ENCODE results near the gene KCNB1. TPM values are rescaled to one million over a fixed set of nuclear protein-coding genes. Genes with fewer than 3 reads are reported as not detected.

KCNB1 gene
- total RNA-seq, 2 experiments from 2014 or later: not detected

GRCh38 chr20:49485563-49485962 lies 3.1 kb upstream of the KCNB1 start:
- ChIA-PET POLR2A (no interaction called here), CTCF (interaction anchor here (1.7 to 2.5 kb wide), 5 partner anchors 8 to 101 kb away, joined by 6 to 18 read pairs (median 13); no protein-coding TSS in a partner anchor)
- intact Hi-C loops (cut with micrococcal nuclease): loop anchor here (10.0 kb wide), 2 partner anchors 101 to 151 kb away; no protein-coding TSS in a partner anchor

DNA sequence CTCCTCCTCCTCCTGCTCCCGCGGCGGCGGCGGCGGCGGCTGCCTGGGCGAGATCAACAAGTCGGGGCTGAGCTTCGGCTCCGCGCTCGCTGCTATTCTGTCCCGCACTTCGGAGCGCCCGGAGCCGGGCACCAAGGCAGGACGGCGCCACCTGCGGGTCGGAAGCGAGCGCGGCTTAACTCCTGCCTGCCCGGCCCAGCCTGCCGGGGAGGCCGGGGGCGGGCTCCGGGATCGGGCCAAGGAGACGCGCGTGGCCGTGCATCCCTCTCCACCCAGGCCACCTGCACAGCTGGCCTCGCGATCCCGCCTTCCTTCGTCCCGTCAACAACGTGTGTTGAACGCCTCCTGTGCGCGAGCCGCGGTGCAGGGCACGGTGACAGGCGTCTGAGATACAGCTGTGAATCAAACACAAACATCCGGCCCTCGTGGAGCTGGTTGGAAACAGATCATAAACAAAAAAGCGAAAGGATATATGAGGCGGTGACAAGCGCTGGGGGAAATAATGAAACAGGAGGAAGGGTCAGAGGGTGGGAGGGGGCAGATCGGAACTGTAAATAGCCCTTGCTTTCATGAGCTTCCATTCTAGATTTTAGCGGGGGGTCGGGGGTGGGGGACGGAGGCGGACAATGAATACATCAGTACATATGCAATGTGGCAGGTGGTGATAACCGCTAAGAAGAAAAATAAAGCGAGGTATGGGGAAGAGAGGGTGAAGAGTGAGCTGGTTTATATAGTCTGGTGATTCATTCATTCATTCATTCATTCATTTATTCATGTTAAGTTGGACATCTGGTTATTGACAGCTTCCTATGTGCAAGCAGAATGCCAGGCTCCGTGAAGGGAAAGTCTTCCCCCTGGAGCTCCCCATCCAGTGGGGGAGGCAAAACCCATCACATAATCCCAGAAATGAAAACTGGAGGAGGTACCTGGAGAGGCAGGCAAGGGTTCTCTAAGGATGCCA lies 2.0 kb upstream of the KCNB1 start:
- TF ChIP-seq, protein P1, sequence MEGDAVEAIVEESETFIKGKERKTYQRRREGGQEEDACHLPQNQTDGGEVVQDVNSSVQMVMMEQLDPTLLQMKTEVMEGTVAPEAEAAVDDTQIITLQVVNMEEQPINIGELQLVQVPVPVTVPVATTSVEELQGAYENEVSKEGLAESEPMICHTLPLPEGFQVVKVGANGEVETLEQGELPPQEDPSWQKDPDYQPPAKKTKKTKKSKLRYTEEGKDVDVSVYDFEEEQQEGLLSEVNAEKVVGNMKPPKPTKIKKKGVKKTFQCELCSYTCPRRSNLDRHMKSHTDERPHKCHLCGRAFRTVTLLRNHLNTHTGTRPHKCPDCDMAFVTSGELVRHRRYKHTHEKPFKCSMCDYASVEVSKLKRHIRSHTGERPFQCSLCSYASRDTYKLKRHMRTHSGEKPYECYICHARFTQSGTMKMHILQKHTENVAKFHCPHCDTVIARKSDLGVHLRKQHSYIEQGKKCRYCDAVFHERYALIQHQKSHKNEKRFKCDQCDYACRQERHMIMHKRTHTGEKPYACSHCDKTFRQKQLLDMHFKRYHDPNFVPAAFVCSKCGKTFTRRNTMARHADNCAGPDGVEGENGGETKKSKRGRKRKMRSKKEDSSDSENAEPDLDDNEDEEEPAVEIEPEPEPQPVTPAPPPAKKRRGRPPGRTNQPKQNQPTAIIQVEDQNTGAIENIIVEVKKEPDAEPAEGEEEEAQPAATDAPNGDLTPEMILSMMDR (IDR thresholded peaks at IDR 0.05): peak; percentile 77
- ChIA-PET CTCF (interaction anchor here (0.5 to 2.9 kb wide), 37 partner anchors 8 to 193 kb away, joined by 3 to 32 read pairs (median 5); no protein-coding TSS in a partner anchor), POLR2A (interaction anchor here (1.3 kb wide), 2 partner anchors 22 to 99 kb away, joined by 3 to 4 read pairs; no protein-coding TSS in a partner anchor)
- Mint-ChIP-seq H3K36me3 (ENCODE audit: low read depth) (no peaks in the 10 kb centered on the region), H3K9me3 (no peaks in the 10 kb centered on the region), H3K4me1 (ENCODE audit: low read depth) (peaks cover 5% of the 10 kb centered on the region), H3K4me3 (peak overlapping the region; percentile 71), H3K27ac (no peak overlapping the region), H3K27me3 (peaks cover 63% of the 10 kb centered on the region)
- DNase-seq (peak; percentile 79), ATAC-seq (peak; percentile 88)
- intact Hi-C loops (cut with micrococcal nuclease): loop anchor here (10.0 kb wide), 2 partner anchors 100 to 150 kb away; no protein-coding TSS in a partner anchor

More at GRCh38 chr20:49485563-49485962, 3.1 kb upstream of the KCNB1 start:
- TF ChIP-seq, protein P1 (IDR thresholded peaks at IDR 0.05): no peak
- Mint-ChIP-seq H3K36me3 (ENCODE audit: low read depth) (no peaks in the 10 kb centered on the region), H3K9me3 (no peaks in the 10 kb centered on the region), H3K4me1 (ENCODE audit: low read depth) (peaks cover 5% of the 10 kb centered on the region), H3K27ac (no peak overlapping the region), H3K27me3 (peaks cover 69% of the 10 kb centered on the region), H3K4me3 (no peak overlapping the region)
- ATAC-seq (no peak), DNase-seq (no peak)

GRCh38 chr20:49483696-49484123 lies 1.2 kb upstream of the KCNB1 start:
- DNase-seq (no peak), ATAC-seq (no peak)
- CTCF ChIA-PET: interaction anchor here (0.5 to 2.9 kb wide), 25 partner anchors 8 to 174 kb away, joined by 3 to 32 read pairs (median 6); no protein-coding TSS in a partner anchor
- Mint-ChIP-seq H3K27me3 (peaks cover 64% of the 10 kb centered on the region), H3K27ac (no peak overlapping the region), H3K9me3 (no peaks in the 10 kb centered on the region), H3K36me3 (ENCODE audit: low read depth) (no peaks in the 10 kb centered on the region), H3K4me1 (ENCODE audit: low read depth) (peaks cover 5% of the 10 kb centered on the region), H3K4me3 (no peak overlapping the region)
- TF ChIP-seq, protein P1 (IDR thresholded peaks at IDR 0.05): no peak
- POLR2A ChIA-PET: interaction anchor here (1.3 kb wide), 2 partner anchors 21 to 99 kb away, joined by 3 to 4 read pairs; no protein-coding TSS in a partner anchor
- intact Hi-C loops (cut with micrococcal nuclease): loop anchor here (10.0 kb wide), 2 partner anchors 99 to 149 kb away; no protein-coding TSS in a partner anchor

- TF ChIP-seq, protein P1 (IDR thresholded peaks at IDR 0.05): no peak
- Mint-ChIP-seq H3K36me3 (ENCODE audit: low read depth) (no peaks in the 10 kb centered on the region), H3K27ac (no peak overlapping the region), H3K4me3 (no peak overlapping the region), H3K27me3 (peaks cover 59% of the 10 kb centered on the region), H3K4me1 (ENCODE audit: low read depth) (peaks cover 5% of the 10 kb centered on the region), H3K9me3 (no peaks in the 10 kb centered on the region)
- CTCF ChIA-PET: interaction anchor here (0.8 to 2.9 kb wide), 6 partner anchors 10 to 148 kb away, joined by 3 to 32 read pairs (median 9); no protein-coding TSS in a partner anchor
- DNase-seq (no peak), ATAC-seq (no peak)
- POLR2A ChIA-PET: no interaction called here
- intact Hi-C loops (cut with micrococcal nuclease): loop anchor here (10.0 kb wide), 2 partner anchors 98 to 148 kb away; no protein-coding TSS in a partner anchor
These were observed 689 bp upstream of the KCNB1 start for GRCh38 chr20:49483018-49483695.

Data from activated CD8-positive, alpha-beta T cell treated with anti-CD3 and anti-CD28 coated beads for 36 hours (primary cell).